Stomach (tissue), 9 donors: ENCODE measurements around the gene CELA2A. TPM values are rescaled to one million over a fixed set of nuclear protein-coding genes. Genes with fewer than 3 reads are reported as not detected.
A peak's percentile ranks its signal among the peaks of the same experiment; 100 is the strongest.

Experiments used
- DNase-seq, 2 donors: peaks; one replicate each; pipeline versions ENCODE4 v3.0.0 to v3.0.0-alpha.2; 2013 to 2019
- H3K27ac ChIP-seq, 5 donors: fragments of 200-600 bp in 4 of 5; sonication (generic) in 4 of 5; one replicate each; pipeline ENCODE4 v1.5.1; 2013 to 2019; ENCODE audit warnings: mild to moderate bottlenecking in 1 of 5, moderate library complexity in 1 of 5
- H3K27me3 ChIP-seq, 3 donors: fragments of 200-600 bp; sonication (generic); one replicate each; pipeline ENCODE4 v1.5.1; 2017 to 2019; ENCODE audit warnings: mixed run types in 1 of 3
- H3K36me3 ChIP-seq, 4 donors: fragments of 200-600 bp; sonication (generic); 1 replicate in 3 of 4; 2 replicates in 1 of 4; pipeline ENCODE4 v1.5.1; 2016 to 2019
- H3K4me1 ChIP-seq, 4 donors: fragments of 200-600 bp; sonication (generic); one replicate each; pipeline ENCODE4 v1.5.1; 2016 to 2019
- H3K4me3 ChIP-seq, 4 donors: fragments of 200-600 bp; sonication (generic) in 3 of 4; one replicate each; pipeline ENCODE4 v1.5.1; 2016 to 2019; ENCODE audit warnings: mild to moderate bottlenecking in 1 of 4
- H3K9me3 ChIP-seq, 4 donors: fragments of 200-600 bp; sonication (generic); one replicate each; pipeline ENCODE4 v1.5.1; 2016 to 2019
- EP300 ChIP-seq: sonication (generic); formaldehyde crosslinking; IDR thresholded peaks from one replicate; pipeline ENCODE4 v1.6.1; 2017; ENCODE audit warnings: antibody characterized with exemption
- POLR2A ChIP-seq, 4 donors: fragments of 450-650 bp; IDR thresholded peaks; one replicate each; pipeline ENCODE4 v1.6.1; 2016; ENCODE audit warnings: antibody characterized with exemption in 4 of 4, control low read depth in 2 of 4, mild to moderate bottlenecking in 1 of 4, moderate library complexity in 1 of 4
- POLR2AphosphoS5 ChIP-seq, 3 donors: sonication (generic); formaldehyde crosslinking; IDR thresholded peaks; one replicate each; pipeline ENCODE4 v1.6.1; 2016; ENCODE audit warnings: antibody characterized with exemption in 3 of 3
- WGBS, 5 donors: extraction: QIAGEN DNeasy Blood & Tissue Kit in 3 of 5; methylation state at CpG; one replicate each; pipeline versions ENCODE4 v1.1.5 to v1.1.7; 2013 to 2018; 5-methylcytosine and 5-hydroxymethylcytosine counted together
- intact Hi-C: fragments of 100-400 bp; cut with DNase I; formaldehyde crosslinking; loops from one replicate; pipeline ENCODE4 v1.15.1; 2023; ENCODE audit warnings: low total_unique reads
- polyA plus RNA-seq, 3 donors: library from polyadenylated mRNA; stranded (reverse); fragments of 200-250 nt; gene quantifications; one replicate each; pipeline ENCODE4 v1.2.3, GENCODE V29; 2013
- total RNA-seq, 5 donors: library from RNA; depleted of rRNA; stranded (reverse); fragments of >200 nt; gene quantifications; one replicate each; pipeline versions ENCODE4 v1.1.0 to v1.2.3, GENCODE V29; 2014 to 2016
- TF ChIP-seq, protein P1 (sequence below), 7 experiments: fragments of 450-650 bp in 4 of 7; fragments of 200-600 bp in 3 of 7; sonication (generic) in 3 of 7; IDR thresholded peaks; one replicate each; pipeline ENCODE4 v1.5.1; 2016 to 2019; ENCODE audit warnings: antibody characterized with exemption in 7 of 7, control low read depth in 2 of 7, mild to moderate bottlenecking in 1 of 7
- donor health status: healthy with polysubstance abuse.
- donor health status: Bipolar disorder and iron deficiency.
- donor health status: healthy.

Gene CELA2A
- total and polyA plus RNA-seq, 8 donors = 0.43 to 3.1 (median 1.1) TPM; not detected in 4

DNA sequence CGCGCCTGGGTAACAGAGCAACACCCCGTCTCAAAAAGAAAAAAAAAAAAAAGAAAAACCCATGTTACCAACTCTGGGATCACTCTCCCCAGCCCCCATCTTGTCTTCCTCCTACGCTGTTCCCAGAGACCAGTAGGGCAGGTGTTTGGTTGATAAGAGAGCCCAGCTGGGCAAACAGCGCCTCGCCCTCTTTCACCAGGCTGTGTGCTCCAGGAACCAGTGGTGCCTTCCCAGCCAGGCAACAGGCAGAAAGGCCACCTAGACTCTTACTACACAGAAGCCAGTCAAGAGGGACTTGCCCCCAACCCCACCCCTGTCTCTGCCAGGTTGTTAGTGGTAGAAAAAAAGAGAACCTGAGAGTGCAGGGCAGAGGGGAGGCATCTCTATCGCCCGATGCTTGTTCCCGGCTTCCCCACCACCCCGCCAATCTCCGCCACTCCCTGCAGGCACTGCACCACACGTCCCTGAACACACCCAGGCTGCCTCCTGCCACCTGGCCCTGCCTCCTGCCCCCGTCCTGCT lies 32.3 kb upstream of the CELA2A start:
- H3K9me3 ChIP-seq = no peaks in the 10 kb centered on the region
- TF ChIP-seq, protein P1, sequence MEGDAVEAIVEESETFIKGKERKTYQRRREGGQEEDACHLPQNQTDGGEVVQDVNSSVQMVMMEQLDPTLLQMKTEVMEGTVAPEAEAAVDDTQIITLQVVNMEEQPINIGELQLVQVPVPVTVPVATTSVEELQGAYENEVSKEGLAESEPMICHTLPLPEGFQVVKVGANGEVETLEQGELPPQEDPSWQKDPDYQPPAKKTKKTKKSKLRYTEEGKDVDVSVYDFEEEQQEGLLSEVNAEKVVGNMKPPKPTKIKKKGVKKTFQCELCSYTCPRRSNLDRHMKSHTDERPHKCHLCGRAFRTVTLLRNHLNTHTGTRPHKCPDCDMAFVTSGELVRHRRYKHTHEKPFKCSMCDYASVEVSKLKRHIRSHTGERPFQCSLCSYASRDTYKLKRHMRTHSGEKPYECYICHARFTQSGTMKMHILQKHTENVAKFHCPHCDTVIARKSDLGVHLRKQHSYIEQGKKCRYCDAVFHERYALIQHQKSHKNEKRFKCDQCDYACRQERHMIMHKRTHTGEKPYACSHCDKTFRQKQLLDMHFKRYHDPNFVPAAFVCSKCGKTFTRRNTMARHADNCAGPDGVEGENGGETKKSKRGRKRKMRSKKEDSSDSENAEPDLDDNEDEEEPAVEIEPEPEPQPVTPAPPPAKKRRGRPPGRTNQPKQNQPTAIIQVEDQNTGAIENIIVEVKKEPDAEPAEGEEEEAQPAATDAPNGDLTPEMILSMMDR (IDR thresholded peaks at IDR 0.05) = peak in 1 of 7 experiments; percentile 13
- TF ChIP-seq POLR2A (IDR thresholded peaks at IDR 0.05) (no peak), POLR2AphosphoS5 (IDR thresholded peaks at IDR 0.05) (peak; percentile 7 to 78 (median 61)), EP300 (no peak)
- H3K27ac ChIP-seq = peak overlapping the region; percentile 84 to 95 (median 85)
- intact Hi-C loops = no loop called here
- peaks cover 33 to 60% (median 35%) of the 10 kb centered on the region in 4 donors for H3K36me3 ChIP-seq
- peak; percentile 91 to 94 for DNase-seq
- peaks cover 69 to 90% (median 75%) of the 10 kb centered on the region in 4 donors for H3K4me1 ChIP-seq
- no peaks in the 10 kb centered on the region for H3K27me3 ChIP-seq
- 31 to 55% (median 47%) methylated on average over 13 of the region's 13 CpGs for WGBS, 5 donors
- H3K4me3 ChIP-seq = no peak overlapping the region

DNA sequence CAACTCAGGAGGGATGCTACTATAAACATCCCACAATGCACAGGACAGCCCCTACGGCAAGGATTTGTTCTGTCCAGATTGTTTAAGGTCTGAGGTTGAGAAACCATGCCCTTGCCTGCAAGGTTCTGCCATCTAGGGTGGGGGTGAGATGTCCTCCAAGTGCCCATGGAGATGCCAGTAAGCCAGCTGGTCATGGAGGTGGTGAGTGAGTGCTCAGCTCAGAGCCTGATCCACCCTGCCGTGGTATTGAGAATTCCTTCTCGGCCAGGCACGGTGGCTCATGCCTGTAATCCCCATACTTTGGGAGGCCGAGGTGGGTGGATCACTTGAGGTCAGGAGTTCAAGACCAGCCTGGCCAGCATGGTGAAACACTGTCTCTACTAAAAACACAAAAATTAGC lies 31.6 kb upstream of the CELA2A start:
- H3K27ac ChIP-seq = peak overlapping the region; percentile 84 to 95 (median 85)
- no peak for DNase-seq
- H3K36me3 ChIP-seq = peaks cover 37 to 68% (median 42%) of the 10 kb centered on the region in 4 donors
- no peak for TF ChIP-seq EP300
- TF ChIP-seq, protein P1 (IDR thresholded peaks at IDR 0.05) = no peak
- no peak for TF ChIP-seq POLR2AphosphoS5 (IDR thresholded peaks at IDR 0.05)
- TF ChIP-seq POLR2A (IDR thresholded peaks at IDR 0.05) = no peak
- H3K4me3 ChIP-seq = no peak overlapping the region
- no peaks in the 10 kb centered on the region for H3K27me3 ChIP-seq
- peaks cover 62 to 83% (median 67%) of the 10 kb centered on the region in 4 donors for H3K4me1 ChIP-seq
- no peaks in the 10 kb centered on the region for H3K9me3 ChIP-seq
- WGBS, 5 donors = 31 to 53% (median 39%) methylated on average over 1 to 5 of the region's 5 CpGs
- intact Hi-C loops = loop anchor here (5.0 kb wide), 1 partner anchor 98 kb away; no protein-coding TSS in a partner anchor

DNA sequence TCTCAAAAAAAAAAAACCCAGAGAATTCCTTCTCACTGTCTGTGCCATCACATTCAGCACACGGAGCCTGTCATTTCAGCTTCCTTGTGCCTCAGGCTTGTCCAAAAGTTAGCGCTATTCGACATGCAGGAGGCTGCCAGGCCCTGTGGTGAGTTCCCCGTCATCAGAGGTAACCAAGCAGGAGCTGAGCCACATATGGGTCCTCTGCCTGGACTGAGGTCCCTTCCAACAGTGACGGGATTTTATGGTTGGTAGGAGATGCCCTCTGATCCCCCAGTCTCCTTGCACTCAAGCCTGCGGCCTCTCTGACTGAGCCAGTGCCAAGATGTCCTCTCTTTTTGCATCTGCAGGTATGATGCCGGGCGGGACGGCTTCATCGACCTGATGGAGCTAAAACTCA lies 31.0 kb upstream of the CELA2A start:
- peaks cover 56 to 83% (median 66%) of the 10 kb centered on the region in 4 donors for H3K4me1 ChIP-seq
- peaks cover 39 to 68% (median 47%) of the 10 kb centered on the region in 4 donors for H3K36me3 ChIP-seq
- no peak for DNase-seq
- H3K4me3 ChIP-seq = no peak overlapping the region
- TF ChIP-seq, protein P1 (IDR thresholded peaks at IDR 0.05) = no peak
- TF ChIP-seq POLR2A (IDR thresholded peaks at IDR 0.05) (no peak), EP300 (no peak), POLR2AphosphoS5 (IDR thresholded peaks at IDR 0.05) (no peak)
- WGBS, 5 donors = 81 to 96% (median 87%) methylated on average over 10 of the region's 10 CpGs
- no peaks in the 10 kb centered on the region for H3K27me3 ChIP-seq
- intact Hi-C loops = loop anchor here (5.0 kb wide), 1 partner anchor 98 kb away; no protein-coding TSS in a partner anchor
- no peaks in the 10 kb centered on the region for H3K9me3 ChIP-seq
- H3K27ac ChIP-seq = peak overlapping the region; percentile 84 to 95 (median 85)

DNA sequence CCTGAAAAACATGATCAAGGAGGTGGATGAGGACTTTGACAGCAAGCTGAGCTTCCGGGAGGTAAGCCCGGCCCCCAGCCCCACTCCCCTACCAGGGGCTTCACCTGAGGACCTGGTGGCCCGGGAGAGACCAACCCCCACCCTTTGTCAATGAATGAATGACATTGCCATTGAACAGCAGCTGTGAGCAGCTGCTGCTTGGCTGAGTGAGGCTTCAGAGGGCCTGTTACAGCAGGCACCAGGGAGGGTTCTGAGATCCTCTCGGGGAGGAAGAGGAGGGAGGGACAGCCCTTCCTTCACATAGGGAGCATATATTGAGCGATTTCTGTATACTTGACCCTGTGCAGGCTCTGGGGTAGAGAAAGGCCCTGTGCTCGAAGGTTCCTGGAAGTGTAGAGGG lies 30.6 kb upstream of the CELA2A start:
- intact Hi-C loops = loop anchor here (5.0 kb wide), 1 partner anchor 99 kb away; no protein-coding TSS in a partner anchor
- Histone ChIP-seq H3K9me3 (no peaks in the 10 kb centered on the region), H3K27ac (peak overlapping the region; percentile 84 to 95 (median 85)), H3K27me3 (no peaks in the 10 kb centered on the region), H3K4me3 (no peak overlapping the region), H3K36me3 (peaks cover 43 to 71% (median 49%) of the 10 kb centered on the region in 4 donors), H3K4me1 (peaks cover 52 to 83% (median 66%) of the 10 kb centered on the region in 4 donors)
- no peak for DNase-seq
- TF ChIP-seq POLR2A (IDR thresholded peaks at IDR 0.05) (no peak), EP300 (no peak), POLR2AphosphoS5 (IDR thresholded peaks at IDR 0.05) (no peak)
- TF ChIP-seq, protein P1 (IDR thresholded peaks at IDR 0.05) = no peak
- WGBS, 5 donors = 56 to 76% (median 67%) methylated on average over 4 to 6 of the region's 6 CpGs
